NCI-H2196 treated with DMSO at 0.1 percent for 48 hours (cell line): ENCODE data around the gene POLR3E.

Experiments
- DNase-seq: peaks from one replicate; lab custom pipeline; 2025; ENCODE audit not compliant: unreplicated experiment; lab: John Stamatoyannopoulos, UW

The POLR3E gene

GRCh38 chr16:22297114-22297870, at the start of gene POLR3E:
Gene POLR3E, plus strand, starts transcription at chr16:22297409. Its CDS starts 5,560 bp downstream, at chr16:22302969.
- DNase-seq, result peak; percentile 92

DNA sequence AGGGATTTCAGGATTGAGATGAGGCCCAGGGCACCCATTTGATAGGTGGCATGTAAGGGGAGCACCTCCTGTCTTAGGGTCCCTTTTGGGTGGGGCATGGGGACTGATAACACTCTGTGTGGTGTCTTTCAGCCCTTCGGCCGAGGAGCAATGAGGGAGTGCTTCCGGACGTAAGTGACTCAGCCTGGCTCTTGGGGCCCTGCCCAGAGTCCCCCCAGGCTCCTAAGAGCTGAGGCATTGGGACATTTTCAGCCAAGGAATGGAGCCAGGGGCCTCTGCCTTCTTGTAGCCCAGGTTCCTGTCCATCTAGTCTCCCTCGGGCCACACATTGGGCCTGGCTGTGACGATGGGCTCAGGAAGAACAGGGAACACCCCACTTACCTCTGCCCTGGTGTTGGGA, 46.7 kb upstream of the POLR3E start:
- no peak for DNase-seq

GRCh38 chr16:22252317-22252716, 44.9 kb upstream of the POLR3E start:
- no peak for DNase-seq

GRCh38 chr16:22253272-22253671, 43.9 kb upstream of the POLR3E start:
- no peak for DNase-seq

GRCh38 chr16:22255335-22255734, 41.9 kb upstream of the POLR3E start:
- DNase-seq, result no peak

- no peak for DNase-seq
These were observed 39.8 kb upstream of the POLR3E start for GRCh38 chr16:22257440-22257839.

GRCh38 chr16:22260490-22260889, 36.7 kb upstream of the POLR3E start:
- no peak for DNase-seq

- DNase-seq, result no peak
These were observed 34.7 kb upstream of the POLR3E start for GRCh38 chr16:22262460-22262859.

DNA sequence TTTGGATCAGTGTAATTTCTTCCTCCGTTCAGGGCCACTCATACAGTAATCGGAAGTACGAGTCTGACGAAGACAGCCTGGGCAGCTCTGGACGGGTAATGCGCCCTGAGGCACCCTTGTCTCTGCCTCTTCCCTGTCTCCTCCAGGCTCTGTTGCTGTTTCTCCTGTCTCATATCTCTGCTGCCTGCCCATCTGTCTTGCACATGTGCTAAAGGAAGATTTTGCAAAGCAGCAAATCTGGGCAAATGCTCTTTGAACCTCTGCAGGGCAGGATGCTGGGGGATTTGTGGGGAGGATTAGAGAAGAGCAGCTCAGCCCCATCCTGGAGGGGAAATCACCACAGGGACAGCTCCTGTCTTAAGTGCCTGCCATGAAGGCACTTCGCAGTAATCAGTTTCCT, 32.4 kb upstream of the POLR3E start:
- DNase-seq, result no peak

GRCh38 chr16:22265351-22265750, 31.9 kb upstream of the POLR3E start:
- DNase-seq, result no peak

DNA sequence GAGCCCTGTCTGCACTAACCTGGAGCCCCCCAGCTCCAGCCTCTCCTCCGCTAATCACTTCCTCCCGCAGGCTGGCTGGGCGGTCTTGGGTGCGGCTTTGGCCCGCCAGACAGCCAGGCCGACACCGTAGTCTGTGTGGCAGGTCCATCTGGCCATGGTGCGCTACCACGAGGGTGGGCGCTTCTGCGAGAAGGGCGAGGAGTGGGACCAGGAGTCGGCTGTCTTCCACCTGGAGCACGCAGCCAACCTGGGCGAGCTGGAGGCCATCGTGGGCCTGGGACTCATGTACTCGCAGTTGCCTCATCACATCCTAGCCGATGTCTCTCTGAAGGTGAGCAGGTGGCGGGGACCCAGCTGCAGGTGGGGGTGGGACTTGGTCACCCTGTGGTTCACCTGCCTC, 30.7 kb upstream of the POLR3E start:
- no peak for DNase-seq

- DNase-seq, result no peak
These were observed 29.4 kb upstream of the POLR3E start for GRCh38 chr16:22267764-22268163.

DNA sequence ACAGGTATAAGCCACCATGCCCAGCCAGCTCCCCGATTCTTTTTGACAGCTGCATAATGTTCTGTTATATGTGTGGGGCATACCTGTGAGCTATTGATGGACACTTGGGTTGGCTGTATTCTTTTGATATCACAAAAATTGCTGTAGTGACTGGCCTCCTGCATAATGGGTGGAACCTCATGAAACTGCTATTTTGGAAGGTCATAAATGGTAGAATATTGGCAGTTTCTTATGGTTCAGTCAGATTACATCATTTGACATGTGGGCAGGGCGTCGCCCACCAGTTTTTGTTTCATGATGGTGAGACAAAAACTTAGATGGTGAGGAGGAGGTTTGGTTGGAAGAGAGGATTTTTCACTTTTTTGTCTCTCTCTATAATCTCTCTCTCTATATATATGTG, 26.7 kb upstream of the POLR3E start:
- no peak for DNase-seq

- DNase-seq, result no peak
These were observed 24.1 kb upstream of the POLR3E start for GRCh38 chr16:22272870-22273650.

DNA sequence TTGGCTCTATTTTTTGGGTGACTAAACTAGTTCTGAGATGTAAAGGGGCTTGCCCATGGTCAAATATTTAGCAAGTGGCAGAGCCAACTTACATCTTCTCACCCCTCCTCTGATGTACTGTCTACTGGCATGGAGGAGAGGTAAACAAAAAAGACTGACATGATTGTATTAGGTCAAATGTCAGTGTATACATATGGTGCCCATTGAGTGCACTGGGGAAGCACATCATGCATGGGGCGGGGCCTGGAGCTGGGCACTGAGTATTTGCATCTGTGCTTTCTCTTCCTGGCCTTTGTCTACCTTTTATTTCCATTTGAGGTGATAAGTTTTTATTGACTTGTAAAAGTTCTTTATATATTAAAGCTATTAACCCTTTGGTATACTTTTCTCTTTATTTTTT, 22.3 kb upstream of the POLR3E start:
- DNase-seq, result no peak

GRCh38 chr16:22278441-22279230, 18.6 kb upstream of the POLR3E start:
- DNase-seq, result no peak

DNA sequence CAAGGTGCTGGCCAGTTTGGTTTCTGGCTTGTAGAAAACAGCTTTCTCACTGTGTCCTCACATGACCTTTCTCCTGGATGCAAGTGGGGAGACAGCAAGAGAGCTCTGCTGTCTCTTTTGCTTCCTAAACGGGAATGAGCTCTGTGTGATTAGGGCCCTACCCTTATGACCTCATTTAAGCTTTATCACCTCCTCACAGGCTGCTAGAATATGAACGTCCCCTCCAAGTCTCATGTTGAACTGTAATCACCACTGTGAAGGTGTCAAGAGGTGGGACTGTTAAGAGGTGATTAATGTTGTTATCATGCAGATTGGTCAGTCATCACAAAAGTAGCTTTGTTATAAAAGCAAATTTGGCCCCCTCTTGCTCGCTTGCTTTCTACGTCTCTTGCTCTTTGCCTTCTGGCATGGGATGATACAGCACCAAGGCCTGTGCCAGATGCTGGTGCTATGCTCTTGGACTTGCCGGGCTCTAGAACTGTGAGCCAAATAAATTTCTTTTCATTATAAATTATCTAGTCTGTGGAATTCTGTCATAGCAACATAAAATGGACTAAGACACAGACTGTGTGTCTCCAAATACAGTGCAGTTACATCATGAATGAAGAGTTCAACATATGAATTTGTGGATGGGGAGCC, 14.8 kb upstream of the POLR3E start:
- DNase-seq, result no peak

- DNase-seq, result no peak
These were observed 12.6 kb upstream of the POLR3E start for GRCh38 chr16:22284637-22285036.

GRCh38 chr16:22285080-22285479, 12.1 kb upstream of the POLR3E start:
- DNase-seq, result no peak

- no peak for DNase-seq
These were observed 6.2 kb upstream of the POLR3E start for GRCh38 chr16:22291020-22291419.

GRCh38 chr16:22291860-22292318, 5.3 kb upstream of the POLR3E start:
- no peak for DNase-seq
